HuH-7.5 (cell line): ENCODE measurements around the gene GFY.
A peak's percentile ranks its signal among the peaks of the same experiment; 100 is the strongest.

ENCODE experiments used
- DNase-seq: peaks from one replicate; pipeline ENCODE4 v3.0.0; 2011; ENCODE audit warnings: low spot score

Gene GFY, protein sequence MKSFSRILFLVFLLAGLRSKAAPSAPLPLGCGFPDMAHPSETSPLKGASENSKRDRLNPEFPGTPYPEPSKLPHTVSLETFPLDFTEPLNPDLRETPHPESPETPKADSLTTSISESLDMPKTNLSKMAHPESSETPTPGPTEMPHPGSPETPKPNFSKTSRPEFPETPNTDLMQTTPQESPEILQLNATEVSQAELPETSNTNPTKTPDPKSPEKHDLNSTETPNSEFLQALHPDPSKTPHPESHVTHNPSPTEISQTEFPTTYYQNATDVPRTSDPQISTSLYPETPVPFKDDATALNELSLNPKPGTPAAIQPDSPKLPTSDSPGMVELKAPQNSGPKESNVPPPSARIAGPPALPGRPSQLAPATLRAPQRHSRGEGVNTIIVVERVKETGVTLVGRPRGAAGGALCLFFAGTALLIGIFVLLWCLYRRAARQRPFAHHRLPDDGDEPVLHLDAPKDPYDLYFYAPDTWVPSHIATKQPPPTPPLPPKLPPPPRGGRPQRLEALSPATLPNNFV

DNA sequence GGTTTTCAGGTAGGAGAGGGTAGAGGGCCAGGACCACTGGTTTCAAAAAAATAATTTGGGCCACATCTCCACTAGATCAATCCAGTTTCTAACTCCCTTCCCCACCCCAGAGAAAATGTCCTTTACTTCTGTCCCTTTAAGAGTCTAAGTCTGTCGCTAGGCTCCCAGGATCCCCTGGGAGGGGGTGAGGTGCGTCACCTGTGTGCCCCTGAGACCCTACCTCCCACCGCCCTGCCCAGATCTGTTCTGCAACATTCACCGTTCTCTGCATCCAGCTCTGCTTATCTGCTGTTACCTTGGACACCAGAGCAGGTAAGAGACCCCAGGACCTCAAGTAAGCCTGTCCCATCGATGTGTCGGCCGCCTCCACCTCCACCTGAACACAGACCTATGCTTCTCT is at the start of gene GFY:
TSS of gene GFY (plus strand) at position 211 of the 400 bp plus-strand sequence. CDS start 1,043 bp downstream, outside the sequence.
- DNase-seq, result no peak

DNA sequence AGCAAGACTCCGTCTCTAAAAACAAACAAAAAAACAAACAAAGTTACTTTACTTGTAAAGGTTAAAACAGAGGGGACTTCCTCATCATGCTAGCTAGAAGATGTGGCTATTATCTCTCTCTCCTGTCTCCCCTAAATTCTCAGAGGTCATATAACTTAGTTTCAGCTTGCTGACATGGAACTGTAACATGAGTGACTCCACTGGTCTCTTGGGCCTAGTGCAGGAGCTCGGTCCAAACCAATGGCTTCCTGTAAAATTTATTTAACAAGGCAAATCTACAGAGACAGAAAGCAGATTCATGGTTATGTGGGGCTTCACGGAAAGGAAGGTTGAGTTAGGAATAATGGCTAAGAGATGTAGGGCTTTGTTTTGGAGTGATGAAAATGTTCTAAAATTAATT is 46.7 kb upstream of the GFY start:
- DNase-seq, result no peak

DNA sequence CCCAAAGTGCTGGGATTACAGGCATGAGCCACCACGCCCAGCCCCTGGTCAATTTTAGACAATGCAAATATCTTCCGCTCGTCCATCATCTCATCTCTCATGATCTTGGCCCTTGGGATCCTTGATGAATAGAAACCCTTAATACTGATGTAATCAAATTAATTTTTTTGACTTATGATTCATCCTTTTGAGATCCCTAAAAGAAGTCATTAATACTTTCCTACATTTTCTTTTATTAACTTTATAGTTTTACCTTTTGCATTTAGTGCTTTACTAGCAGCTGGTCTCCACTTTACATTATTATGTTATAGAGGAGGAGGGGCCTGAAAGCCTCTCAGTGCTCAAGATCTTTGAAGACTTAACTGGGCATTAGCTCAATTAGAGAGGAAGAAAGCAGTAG is 44.8 kb upstream of the GFY start:
- no peak for DNase-seq

DNA sequence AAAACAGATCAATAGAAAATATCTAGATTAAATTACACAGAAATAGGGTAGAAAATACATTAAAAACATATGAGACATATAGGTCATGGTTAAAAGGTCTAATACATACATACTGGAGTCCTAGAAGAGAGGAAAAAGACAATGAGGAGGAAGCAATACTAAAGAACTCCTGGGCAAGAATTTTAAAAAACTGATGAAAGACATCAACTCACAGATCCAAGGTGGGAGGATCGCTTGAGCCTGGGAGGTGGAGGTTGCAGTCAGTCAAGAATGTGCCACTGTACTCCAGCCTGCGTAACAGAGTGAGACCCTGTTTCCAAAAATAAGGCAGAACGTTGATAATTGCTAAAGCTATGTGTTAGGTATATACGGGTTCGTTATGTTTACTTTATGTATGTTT is 42.5 kb upstream of the GFY start:
- no peak for DNase-seq

DNA sequence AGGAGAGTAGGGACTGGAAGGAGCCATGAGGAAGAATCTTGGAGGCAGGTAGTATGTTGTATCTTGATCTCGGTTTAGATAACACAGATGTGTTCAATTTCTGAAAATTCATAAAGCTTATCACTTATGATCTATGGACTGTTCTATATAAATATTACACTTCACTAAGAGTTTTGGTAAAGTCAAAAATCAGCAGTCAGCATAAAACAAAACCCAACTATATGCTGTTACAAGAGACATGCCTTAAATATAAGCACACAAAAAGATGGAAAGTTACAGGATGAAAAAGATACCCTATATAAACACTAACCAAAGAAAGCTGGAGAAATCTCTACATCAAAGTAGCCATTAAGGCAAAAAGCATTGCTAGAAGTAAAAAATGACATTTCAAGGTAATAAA is 41.6 kb upstream of the GFY start:
- DNase-seq, result no peak

DNA sequence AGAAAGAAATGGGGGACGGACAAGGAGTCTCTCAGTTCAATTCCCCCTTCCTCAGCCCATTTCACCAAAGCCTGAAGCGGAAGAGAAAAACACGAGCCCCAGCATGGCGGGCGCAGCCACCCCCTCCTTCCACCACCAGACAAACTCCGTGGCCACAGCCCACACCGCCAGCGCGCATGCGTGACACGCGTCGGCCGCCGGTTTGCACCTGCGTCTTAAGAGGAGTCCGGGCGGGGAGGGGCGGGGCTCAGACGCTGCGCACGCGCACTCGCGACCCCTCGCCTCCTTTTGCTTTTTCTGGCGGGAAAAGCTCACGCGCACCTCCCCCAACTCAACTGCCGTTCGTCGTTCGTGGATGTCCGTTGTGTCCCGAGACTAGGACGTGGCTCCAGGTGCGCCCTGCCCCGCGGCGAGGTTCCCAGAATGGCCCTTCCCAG is 37.2 kb upstream of the GFY start, which contains the start of gene KASH5:
TSS of gene KASH5 (plus strand) at position 314 of the 437 bp plus-strand sequence. CDS start 2,635 bp downstream, outside the sequence.
- DNase-seq, result peak; percentile 40

DNA sequence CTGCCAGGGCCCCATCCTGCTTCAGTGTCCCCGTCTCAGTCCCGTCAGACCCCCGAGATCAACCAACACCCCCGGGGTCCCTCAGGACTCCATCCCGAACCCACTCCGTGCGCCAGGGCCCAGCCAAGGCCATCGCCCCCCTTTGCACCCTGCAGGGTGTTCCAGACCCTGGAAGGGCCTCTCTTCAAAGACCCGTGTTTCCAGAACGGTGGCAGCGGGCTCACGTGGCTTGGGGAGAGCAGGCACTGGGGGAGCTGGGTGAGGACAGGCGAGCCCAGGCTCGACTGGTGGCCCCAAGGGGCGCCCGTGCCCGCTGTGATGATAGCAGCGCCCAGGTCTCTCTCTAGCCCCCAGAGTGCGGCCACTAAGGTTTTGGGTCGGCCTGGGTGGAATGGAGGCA is 35.8 kb upstream of the GFY start:
- DNase-seq, result no peak

DNA sequence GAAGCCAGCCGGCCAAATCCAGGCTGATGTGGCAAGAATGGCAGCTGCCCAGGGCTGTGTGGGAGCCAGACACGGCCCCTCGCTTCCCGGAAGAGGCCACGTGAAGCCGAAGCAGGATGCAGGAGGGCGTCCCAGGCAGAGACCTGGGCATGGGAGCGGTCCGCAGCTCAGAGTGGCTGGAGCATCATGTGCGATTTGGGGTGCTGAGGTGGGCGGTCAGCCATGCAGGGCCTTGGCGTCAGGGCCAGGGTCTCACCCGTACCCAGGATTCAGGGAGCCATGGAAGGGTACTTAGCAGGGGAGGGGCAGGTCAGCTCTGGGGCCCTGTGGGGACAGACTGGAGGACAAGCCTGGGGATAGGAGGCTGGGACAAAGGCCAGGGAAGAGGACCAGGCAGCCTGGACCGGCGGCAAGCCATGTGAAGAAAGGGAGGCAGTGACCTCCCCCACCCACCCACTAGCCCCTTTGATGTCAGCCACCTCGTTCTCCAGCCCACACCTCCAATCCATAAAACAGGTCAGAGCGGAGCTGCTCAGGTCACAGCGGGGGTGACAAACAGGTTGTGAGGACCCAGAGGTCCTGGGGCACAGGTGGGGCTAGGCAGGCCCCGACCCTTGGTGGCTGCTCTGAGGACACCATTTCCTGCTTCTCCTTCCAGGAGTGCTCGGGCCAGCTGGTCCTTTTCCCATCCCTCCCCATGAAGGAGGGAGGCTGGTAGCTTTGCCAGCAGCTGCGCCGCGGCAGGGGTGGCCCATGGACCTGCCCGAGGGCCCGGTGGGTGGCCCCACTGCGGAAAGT is 34.9 kb upstream of the GFY start:
- DNase-seq, result no peak

DNA sequence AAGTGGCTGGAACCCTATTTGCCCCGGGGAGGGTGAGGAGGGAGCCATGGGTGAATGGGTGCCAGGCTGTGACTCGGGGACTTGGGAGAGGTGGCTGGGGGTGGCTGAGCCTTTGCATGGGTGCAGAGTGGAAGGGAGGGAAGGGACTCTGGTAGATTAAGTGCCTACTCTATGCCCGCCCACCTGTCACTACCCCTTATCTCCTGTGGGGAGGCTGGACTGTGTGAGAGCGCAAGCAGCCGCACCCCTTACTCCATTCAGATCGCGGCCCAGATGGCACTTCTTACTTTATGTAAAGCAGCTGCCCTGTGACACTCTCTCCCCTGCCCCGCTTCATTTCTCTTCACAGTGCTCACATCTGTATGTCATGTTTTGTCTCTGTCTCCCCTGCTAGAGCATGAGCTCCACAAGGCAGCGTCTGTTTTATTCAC is 34.2 kb upstream of the GFY start:
- no peak for DNase-seq

DNA sequence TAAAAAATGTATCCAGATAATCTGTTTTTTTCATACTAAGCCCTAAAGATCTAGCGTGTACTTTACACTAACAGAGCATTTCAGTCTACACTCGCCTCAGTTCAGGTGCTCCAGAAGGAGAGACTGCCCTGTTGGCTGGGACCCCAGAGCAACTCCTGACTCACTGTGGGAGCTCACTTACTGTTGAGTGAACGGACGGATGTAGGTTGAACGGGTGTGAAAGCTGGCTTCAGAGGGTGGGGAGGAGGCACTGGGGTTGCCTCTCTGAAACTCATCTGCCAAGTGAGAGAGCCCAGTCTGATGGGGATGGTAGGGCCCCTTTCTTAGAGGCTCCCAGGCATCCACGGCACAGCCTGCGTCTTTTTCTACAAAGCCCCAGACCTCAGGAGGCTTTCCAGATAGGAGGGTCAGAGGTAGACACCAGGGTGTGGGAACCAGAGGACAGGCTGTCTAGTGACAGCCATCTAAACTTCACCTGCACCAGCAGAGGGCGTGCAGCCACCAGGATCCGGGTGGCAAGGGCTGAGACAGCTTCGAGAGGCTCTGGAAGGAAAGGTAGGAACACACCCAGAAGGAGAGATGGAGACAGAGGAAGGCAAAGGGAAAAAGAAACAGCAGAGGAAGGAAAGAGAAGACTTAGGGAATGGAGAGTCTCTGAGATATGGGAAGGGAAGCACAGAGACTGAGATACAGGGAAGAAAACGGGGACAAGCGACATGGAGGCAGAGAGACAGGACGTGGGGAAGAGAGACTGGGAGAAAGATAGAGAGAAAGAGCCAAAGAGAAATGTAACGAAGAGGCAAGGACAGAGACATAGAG is 33.4 kb upstream of the GFY start:
- DNase-seq, result peak; percentile 87

DNA sequence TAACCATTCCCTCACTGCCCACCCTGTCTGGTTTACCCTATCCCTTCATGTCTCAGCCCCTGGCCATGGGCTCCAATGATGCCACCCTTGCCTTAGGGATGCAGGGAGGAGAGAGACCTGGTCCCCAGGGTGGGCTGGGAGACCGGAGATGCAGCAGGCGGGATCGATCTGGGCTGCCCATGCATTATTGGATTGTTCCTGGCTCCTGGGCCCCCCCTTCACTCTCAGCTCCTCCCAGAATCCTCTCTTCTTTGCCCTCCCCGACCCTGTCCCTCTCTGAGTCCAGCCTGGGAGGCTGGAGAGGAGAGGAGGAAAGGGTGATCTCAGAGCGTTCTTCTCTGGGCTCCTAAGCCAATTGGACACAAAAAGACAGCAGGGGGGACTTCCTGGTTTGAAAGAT is 31.3 kb upstream of the GFY start:
- no peak for DNase-seq

DNA sequence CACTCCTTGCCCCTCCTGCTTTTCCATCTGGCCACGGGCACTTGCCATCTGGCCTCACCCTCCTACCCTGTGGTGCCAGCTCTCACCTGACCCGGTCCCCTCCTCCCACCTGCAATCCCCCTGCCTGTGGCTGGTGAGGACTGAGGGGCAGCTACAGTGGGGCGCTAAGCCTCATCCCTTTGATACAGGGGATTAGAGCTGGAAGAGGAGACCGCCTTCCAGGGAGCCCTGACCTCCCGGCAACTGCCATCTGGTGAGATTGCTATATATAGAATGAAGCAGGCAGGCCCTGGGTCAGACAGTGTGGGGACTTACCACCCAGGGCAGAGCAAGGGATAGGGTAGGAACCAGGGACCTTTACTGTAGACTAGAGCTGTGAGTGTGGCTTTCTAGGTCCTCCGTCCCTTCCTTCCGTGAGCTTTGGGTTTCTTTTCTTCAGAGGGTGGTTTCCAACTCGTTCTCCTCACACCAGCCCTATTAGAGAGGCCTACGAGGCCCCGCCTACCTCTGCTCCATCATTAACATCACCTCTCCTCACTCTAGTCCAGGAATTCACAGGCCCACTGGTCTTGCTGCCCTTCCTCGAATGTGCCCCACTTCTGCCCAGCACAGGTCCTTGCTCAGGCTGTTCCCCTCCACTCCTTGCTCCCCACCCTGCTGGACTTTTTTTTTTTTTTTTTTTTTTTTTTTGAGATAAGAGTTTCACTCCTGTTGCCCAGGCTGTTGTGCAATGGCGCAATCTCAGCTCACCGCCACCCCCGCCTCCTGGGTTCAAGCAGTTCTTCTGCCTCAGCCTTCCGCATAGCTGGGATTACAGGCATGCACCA is 29.4 kb upstream of the GFY start:
- no peak for DNase-seq

DNA sequence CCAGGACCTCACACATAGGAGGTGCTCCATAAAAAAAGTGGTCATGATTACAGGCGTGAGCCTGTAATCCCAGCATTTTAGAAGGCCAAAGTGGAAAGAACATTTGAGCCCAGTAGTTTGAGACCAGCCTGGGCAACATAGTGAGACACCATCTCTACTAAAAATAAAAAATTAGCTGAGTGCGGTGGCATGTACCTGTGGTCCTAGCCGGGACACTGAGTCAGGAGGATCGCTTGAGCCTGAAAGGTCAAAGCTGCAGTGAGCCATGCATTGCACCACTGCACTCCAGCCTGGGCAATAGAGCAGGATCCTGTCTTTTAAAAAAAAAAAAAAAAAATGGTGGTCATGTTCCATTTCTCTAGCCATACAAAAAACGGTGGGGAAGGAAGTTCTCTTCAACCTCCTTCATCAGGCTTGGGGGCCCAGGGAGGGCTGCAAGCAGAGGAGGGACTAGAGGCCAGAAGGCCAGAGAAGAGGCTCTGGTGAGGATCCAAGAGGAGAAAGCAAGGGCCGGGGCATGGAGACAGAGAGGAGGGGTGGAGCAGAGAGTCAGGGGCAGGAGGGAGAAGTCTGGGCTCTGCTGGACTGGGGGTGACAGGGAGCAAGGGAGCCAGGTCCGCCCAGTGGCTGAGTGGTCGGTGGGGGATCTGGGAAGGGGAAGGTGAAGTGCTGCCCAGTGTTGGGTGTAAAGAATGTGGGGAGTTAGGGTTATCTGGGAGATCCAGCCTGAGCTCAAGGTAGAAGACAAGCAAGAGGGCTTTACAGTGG is 28.3 kb upstream of the GFY start:
- no peak for DNase-seq

DNA sequence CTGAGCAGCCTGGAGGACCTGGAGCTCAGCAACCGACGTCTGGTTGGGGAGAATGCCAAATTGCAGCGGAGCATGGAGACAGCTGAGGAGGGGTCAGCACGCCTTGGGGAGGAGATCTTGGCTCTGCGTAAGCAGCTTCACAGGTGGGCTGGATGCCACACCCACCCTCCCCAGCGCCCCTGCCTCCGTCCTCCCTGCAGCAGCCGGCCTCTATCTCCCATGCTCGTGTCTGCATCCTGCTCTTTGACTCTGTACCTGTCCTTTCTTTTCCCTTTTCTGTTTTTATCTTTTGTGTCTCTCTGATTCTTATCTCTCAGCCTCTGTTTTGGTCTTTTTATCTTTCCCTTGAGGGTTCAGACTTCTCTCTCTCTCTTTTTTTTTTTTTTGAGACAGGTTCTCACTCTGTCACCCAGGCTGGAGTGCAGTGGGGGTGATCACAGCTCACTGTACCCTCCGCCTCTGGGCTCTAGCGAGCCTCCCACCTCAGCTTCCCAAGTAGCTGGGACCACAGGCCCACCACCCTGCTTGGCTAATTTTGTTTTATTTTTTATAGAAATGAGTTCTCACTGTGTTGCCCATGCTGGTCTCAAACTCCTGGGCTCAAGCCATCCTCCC is 27.1 kb upstream of the GFY start:
- no peak for DNase-seq

DNA sequence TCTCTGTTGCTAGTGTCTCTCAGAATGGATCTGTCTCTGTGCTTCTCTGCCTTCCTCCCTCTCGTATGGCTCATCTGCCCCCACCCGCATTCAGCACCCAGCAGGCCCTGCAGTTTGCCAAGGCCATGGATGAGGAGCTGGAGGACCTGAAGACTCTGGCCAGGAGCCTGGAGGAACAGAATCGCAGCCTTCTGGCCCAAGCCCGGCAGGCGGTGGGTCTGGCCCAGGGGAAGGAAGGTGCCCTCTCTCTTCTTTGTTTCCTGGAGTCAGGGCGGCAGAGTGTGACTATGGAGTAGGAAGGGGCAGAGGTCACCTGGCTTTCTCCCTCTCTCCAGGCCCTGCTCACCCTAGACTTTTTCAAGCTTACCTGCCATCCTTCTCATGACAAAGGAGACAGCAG is 26.3 kb upstream of the GFY start:
- DNase-seq, result no peak

DNA sequence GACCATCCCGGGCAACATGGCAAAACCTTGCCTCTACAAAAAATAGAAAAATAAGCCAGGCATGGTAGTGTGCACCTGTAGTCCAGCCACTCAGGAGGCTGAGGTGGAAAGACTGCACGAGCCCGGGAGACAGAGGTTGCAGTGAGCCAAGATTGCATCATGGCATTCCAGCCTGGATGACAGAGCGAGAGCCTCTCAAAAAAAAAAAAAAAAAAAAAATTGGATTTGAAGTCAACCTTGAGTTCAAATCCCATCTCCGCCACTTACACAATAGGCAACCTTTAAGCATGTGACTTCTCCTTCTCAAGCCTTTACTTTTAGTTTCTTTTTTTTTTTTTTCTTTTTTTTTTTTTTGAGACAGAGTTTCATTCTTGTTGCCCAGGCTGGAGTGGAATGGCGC is 25.2 kb upstream of the GFY start:
- no peak for DNase-seq

DNA sequence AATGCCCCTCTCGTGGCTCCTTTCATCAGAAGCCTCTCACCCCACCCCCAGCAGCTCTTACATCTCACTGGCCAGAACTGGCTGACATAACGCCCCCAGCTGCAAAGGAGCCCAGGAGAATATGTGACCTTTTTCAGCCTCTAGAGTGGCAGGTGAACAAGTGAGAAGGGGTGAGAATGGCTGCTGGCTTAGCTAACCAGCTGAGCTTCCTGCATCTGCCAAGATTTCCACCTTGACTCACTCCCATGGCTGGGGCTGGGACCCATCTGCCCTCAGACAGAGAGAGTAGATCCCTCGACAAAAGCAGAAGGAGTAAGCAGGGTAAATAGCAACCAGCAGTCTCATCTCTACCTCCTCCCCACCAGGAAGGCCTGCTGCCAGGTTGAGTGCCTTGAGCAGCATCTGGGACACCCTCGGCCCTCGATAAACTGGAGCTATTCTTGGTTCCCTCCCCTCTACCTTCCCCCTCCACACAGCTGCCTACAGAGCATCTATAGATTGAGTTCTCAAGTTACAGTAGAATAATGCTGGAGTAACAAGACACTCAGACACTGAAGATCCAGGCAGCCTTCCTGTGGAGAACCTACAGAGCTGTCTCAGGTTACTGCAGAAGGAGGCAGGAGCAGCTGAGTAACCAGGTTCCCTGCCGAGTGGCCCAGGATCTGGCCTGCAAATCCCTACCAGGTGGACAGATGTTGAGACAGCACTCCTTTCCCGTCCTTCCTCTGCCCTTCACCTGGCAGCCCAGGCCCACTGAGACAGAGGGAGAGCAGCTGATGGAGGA is 21.6 kb upstream of the GFY start:
- DNase-seq, result no peak

DNA sequence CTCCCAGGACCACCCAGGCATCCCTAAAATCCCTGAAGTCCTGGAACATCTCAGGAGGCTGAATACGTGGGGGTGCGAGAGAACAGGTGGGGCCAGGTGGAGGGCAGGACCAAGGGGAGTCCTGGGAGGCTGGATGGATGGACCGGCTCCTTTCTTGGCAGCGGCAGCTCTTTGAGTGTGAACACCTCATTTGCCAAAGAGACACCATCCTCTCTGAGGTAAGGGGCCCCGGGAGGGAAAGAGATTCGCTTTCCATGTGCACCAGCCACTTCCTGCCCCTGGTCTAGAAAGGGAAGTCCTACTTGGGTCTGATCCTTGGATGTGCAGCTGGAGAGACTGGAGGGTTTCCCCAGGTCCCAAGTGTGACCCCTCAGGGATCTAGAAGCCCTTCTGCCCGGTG is 18.1 kb upstream of the GFY start:
- DNase-seq, result no peak

DNA sequence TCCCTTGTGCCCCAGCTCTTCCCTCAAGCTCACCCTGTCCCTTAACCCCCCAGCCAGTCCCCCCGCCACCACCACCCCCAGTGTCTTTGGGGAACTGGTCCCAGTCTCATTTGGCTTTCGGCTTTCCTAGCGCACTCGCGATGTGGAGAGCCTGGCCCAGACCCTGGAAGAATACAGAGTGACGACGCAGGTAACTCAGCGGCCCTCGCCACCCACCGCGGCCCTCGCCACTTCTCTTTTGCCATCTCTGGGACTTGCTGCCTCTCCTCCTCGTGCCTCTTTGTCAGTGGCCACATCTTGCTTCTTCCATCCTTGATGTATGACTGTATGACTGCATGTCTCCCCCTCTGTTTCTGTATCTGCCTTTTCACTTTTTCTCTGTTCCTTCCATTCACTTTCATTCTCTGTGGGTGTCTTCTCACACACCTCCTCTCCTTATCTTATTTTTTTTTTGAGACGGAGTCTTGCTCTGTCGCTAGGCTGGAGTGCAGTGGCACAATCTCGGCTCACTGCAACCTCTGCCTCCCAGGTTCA is 17.6 kb upstream of the GFY start:
- no peak for DNase-seq
